NK-92 treated with Interleukin-12 subunit alpha and Interleukin-12 subunit beta, amount 100 ng/mL, for 24 hours (cell line): ENCODE results near the gene ADPRHL1.

ENCODE experiments used
- DNase-seq: peaks from one replicate; lab custom pipeline; 2025; lab: John Stamatoyannopoulos, UW

The ADPRHL1 gene

GRCh38 chr13:113417008-113417751 lies 36.1 kb downstream of the ADPRHL1 start:
- no peak for DNase-seq

- no peak for DNase-seq
Measured at GRCh38 chr13:113415825-113416224, 37.5 kb downstream of the ADPRHL1 start.

- no peak for DNase-seq
Measured at GRCh38 chr13:113415032-113415431, 38.3 kb downstream of the ADPRHL1 start.

- DNase-seq: no peak
Measured at GRCh38 chr13:113414335-113414734, 39.0 kb downstream of the ADPRHL1 start.

- DNase-seq: no peak
Measured at GRCh38 chr13:113413898-113414282, 39.4 kb downstream of the ADPRHL1 start.

- no peak for DNase-seq
Measured at GRCh38 chr13:113413178-113413897, 40.0 kb downstream of the ADPRHL1 start.

- no peak for DNase-seq
Measured at GRCh38 chr13:113412440-113412839, 40.8 kb downstream of the ADPRHL1 start.

- DNase-seq: no peak
Measured at GRCh38 chr13:113411216-113412023, 41.9 kb downstream of the ADPRHL1 start.

- DNase-seq: no peak
Measured at GRCh38 chr13:113410472-113411201, 42.7 kb downstream of the ADPRHL1 start.

GRCh38 chr13:113408562-113408961 lies 44.7 kb downstream of the ADPRHL1 start:
- no peak for DNase-seq

GRCh38 chr13:113407531-113408393 lies 45.5 kb downstream of the ADPRHL1 start:
- DNase-seq: no peak

- DNase-seq: no peak
Measured at GRCh38 chr13:113407103-113407530, 46.2 kb downstream of the ADPRHL1 start.

GRCh38 chr13:113406321-113407102 lies 46.8 kb downstream of the ADPRHL1 start:
- DNase-seq: no peak

GRCh38 chr13:113405481-113406300 lies 47.6 kb downstream of the ADPRHL1 start:
- no peak for DNase-seq

GRCh38 chr13:113404723-113405471 lies 48.4 kb downstream of the ADPRHL1 start:
- DNase-seq: no peak

GRCh38 chr13:113404366-113404722 lies 48.9 kb downstream of the ADPRHL1 start:
- DNase-seq: no peak

GRCh38 chr13:113403255-113404104 lies 49.8 kb downstream of the ADPRHL1 start:
- DNase-seq: no peak
